OCI-LY1 (cell line): ENCODE measurements around the gene FREM3.

Experiments
- H2AFZ ChIP-seq: fragments of 200-600 bp; sonication (generic), shearing (Covaris generic); 2 replicates; pipeline ENCODE4 v1.6.0; 2014; ENCODE audit warnings: antibody characterized with exemption, mild to moderate bottlenecking, low read length
- H3F3A ChIP-seq: fragments of 200-600 bp; sonication (generic), shearing (Covaris generic); 2 replicates; pipeline ENCODE4 v1.6.0; 2014; ENCODE audit warnings: mild to moderate bottlenecking, antibody characterized with exemption, low read length, moderate library complexity; ENCODE audit not compliant: insufficient read depth
- H3K27ac ChIP-seq: fragments of 200-600 bp; sonication (generic); 2 replicates; pipeline ENCODE4 v1.5.1; 2014; ENCODE audit warnings: low read length, mixed run types, mild to moderate bottlenecking, low read depth; ENCODE audit not compliant: poor library complexity, severe bottlenecking
- H3K27me3 ChIP-seq: fragments of 200-600 bp; sonication (generic); 2 replicates; pipeline ENCODE4 v1.6.0; 2014; ENCODE audit warnings: antibody characterized with exemption, mild to moderate bottlenecking, low read length, moderate library complexity; ENCODE audit not compliant: insufficient read depth
- H3K36me3 ChIP-seq: fragments of 200-600 bp; sonication (generic); 2 replicates; pipeline ENCODE4 v1.6.1; 2014; ENCODE audit warnings: mild to moderate bottlenecking, antibody characterized with exemption, low read length, moderate library complexity, mixed read lengths; ENCODE audit not compliant: insufficient read depth
- H3K4me1 ChIP-seq: fragments of 200-600 bp; sonication (generic); 2 replicates; pipeline ENCODE4 v1.5.1; 2014; ENCODE audit warnings: mild to moderate bottlenecking, low read length, moderate library complexity; ENCODE audit not compliant: insufficient read depth, severe bottlenecking
- H3K4me2 ChIP-seq: fragments of 200-600 bp; sonication (generic), shearing (Covaris generic); 2 replicates; pipeline ENCODE4 v1.6.1; 2014; ENCODE audit warnings: low read length
- H3K4me3 ChIP-seq: fragments of 200-600 bp; sonication (generic); 2 replicates; pipeline ENCODE4 v1.5.1; 2014; ENCODE audit warnings: low read length, low read depth, mild to moderate bottlenecking, mixed read lengths; ENCODE audit not compliant: poor library complexity, severe bottlenecking
- H3K79me2 ChIP-seq: fragments of 200-600 bp; shearing (Covaris generic); 2 replicates; pipeline ENCODE4 v1.6.1; 2016; ENCODE audit warnings: mixed run types, low read length, mixed read lengths; ENCODE audit not compliant: insufficient read depth
- H3K9ac ChIP-seq: fragments of 200-600 bp; sonication (generic), shearing (Covaris generic); 2 replicates; pipeline ENCODE4 v1.6.1; 2014; ENCODE audit warnings: mild to moderate bottlenecking, low read length, mixed read lengths
- H3K9me2 ChIP-seq: fragments of 200-600 bp; sonication (generic), shearing (Covaris generic); 2 replicates; pipeline ENCODE4 v1.6.1; 2014; ENCODE audit warnings: low read depth, mild to moderate bottlenecking, low read length, mixed read lengths
- H3K9me3 ChIP-seq: fragments of 200-600 bp; shearing (Covaris generic); 2 replicates; pipeline ENCODE4 v1.6.1; 2014; ENCODE audit warnings: low read length, mixed read lengths
- H4K20me1 ChIP-seq: fragments of 200-600 bp; sonication (generic), shearing (Covaris generic); 2 replicates; pipeline ENCODE4 v1.6.0; 2016; ENCODE audit warnings: mild to moderate bottlenecking, low read length; ENCODE audit not compliant: insufficient read depth
- CTCF ChIP-seq: fragments of 200-600 bp; sonication (generic), shearing (Covaris generic); IDR thresholded peaks from 2 replicates; pipeline ENCODE4 v1.5.1; 2017; ENCODE audit warnings: mild to moderate bottlenecking, antibody characterized with exemption, low read length, moderate library complexity, mixed read lengths
- EZH2 ChIP-seq: fragments of 200-600 bp; sonication (generic), shearing (Covaris generic); IDR thresholded peaks from 2 replicates; pipeline ENCODE4 v1.8.0; 2017; ENCODE audit warnings: borderline replicate concordance, mixed run types, mild to moderate bottlenecking, antibody characterized with exemption, low read length, moderate library complexity, mixed read lengths

Gene FREM3

GRCh38 chr4:143599827-143600226 lies 100.6 kb downstream of the FREM3 start:
- H3K4me3 ChIP-seq = no peak overlapping the region
- no peaks in the 10 kb centered on the region for H3K36me3 ChIP-seq
- no peaks in the 10 kb centered on the region for H3K79me2 ChIP-seq
- H4K20me1 ChIP-seq = no peaks in the 10 kb centered on the region
- no peaks in the 10 kb centered on the region for H3K4me1 ChIP-seq
- TF ChIP-seq EZH2 (no peak), CTCF (no peak)
- no peak overlapping the region for H3K4me2 ChIP-seq
- H3K27ac ChIP-seq = no peak overlapping the region
- no peaks in the 10 kb centered on the region for H3K9me3 ChIP-seq
- no peak overlapping the region for H3K9ac ChIP-seq
- H3K9me2 ChIP-seq = no peaks in the 10 kb centered on the region
- H2AFZ ChIP-seq = no peak overlapping the region
- H3K27me3 ChIP-seq = no peaks in the 10 kb centered on the region
- no peaks in the 10 kb centered on the region for H3F3A ChIP-seq

GRCh38 chr4:143598816-143599215 lies 101.7 kb downstream of the FREM3 start:
- H3K27ac ChIP-seq = no peak overlapping the region
- no peaks in the 10 kb centered on the region for H3K36me3 ChIP-seq
- no peak overlapping the region for H3K4me2 ChIP-seq
- H3K79me2 ChIP-seq = no peaks in the 10 kb centered on the region
- no peaks in the 10 kb centered on the region for H3K4me1 ChIP-seq
- H3K9me3 ChIP-seq = no peaks in the 10 kb centered on the region
- H4K20me1 ChIP-seq = no peaks in the 10 kb centered on the region
- TF ChIP-seq CTCF = no peak
- no peak for TF ChIP-seq EZH2
- H3K27me3 ChIP-seq = no peaks in the 10 kb centered on the region
- H3K9me2 ChIP-seq = no peaks in the 10 kb centered on the region
- H2AFZ ChIP-seq = no peak overlapping the region
- H3F3A ChIP-seq = no peaks in the 10 kb centered on the region
- no peak overlapping the region for H3K9ac ChIP-seq
- no peak overlapping the region for H3K4me3 ChIP-seq

- Histone ChIP-seq H3K27me3 (no peaks in the 10 kb centered on the region), H3K4me1 (no peaks in the 10 kb centered on the region), H3K9me2 (no peaks in the 10 kb centered on the region), H3K4me2 (no peak overlapping the region), H3K36me3 (no peaks in the 10 kb centered on the region), H3K9ac (no peak overlapping the region), H3K4me3 (no peak overlapping the region), H3K27ac (no peak overlapping the region), H4K20me1 (no peaks in the 10 kb centered on the region), H3K9me3 (no peaks in the 10 kb centered on the region), H3K79me2 (no peaks in the 10 kb centered on the region), H3F3A (no peaks in the 10 kb centered on the region), H2AFZ (no peak overlapping the region)
- TF ChIP-seq EZH2 = no peak
- no peak for TF ChIP-seq CTCF
Observed at GRCh38 chr4:143597276-143597675, 103.2 kb downstream of the FREM3 start.
